SK-N-MC (cell line): ENCODE results near the gene PLEKHG1.

ENCODE experiments used
- EZH2 ChIP-seq: fragments of 200-600 bp; sonication (generic); IDR thresholded peaks from one replicate; pipeline ENCODE4 v1.6.1; 2017; ENCODE audit warnings: antibody characterized with exemption
- POLR2AphosphoS5 ChIP-seq: IDR thresholded peaks from 2 replicates; pipeline ENCODE4 v1.6.1; 2012; ENCODE audit warnings: mild to moderate bottlenecking, low read depth, low read length, borderline replicate concordance

DNA sequence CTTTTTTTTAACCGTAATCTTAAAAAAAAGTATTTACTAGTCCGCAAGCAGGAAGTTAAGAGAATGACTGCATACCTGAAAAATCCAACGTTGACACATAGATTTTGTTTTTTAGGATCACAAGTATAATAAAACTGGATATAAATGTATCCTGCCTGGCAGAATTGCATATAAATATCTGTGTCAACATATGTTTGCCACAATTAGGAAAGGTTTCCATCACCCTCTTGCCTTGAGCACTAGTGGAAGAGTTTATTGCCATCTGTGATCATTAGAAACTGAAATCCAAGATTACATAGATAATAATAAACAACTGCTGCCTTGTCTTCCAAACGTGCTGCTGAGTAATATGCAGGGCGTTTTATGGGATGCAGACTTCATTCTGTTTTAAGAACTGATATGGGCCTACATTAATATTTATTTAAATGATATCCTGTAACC is 27.9 kb downstream of the PLEKHG1 start:
- TF ChIP-seq EZH2 (no peak), POLR2AphosphoS5 (peak; percentile 28; the same call in 1 of the 2 replicates)
